ENCODE data around the gene WAC.
"Not testable (repeated sequence)": the region's sequence is repeated elsewhere in the genome, so short reads cannot be mapped to it uniquely, and the experiment has no call there.

The WAC gene

GRCh38 chr10:28532337-28533185 is at the start of gene WAC:
WAC (plus strand) TSS chr10:28533118; CDS start chr10:28533580, 462 bp downstream.
- DNase-seq = peak; percentile 97

- DNase-seq = no peak
Observed at GRCh38 chr10:28489206-28489605, 43.7 kb upstream of the WAC start.

- DNase-seq = not testable (repeated sequence)
Observed at GRCh38 chr10:28490256-28490865, 42.6 kb upstream of the WAC start.

- no peak for DNase-seq
Observed at GRCh38 chr10:28492116-28492920, 40.6 kb upstream of the WAC start.

- DNase-seq = no peak
Observed at GRCh38 chr10:28494420-28494819, 38.5 kb upstream of the WAC start.

- DNase-seq = no peak
Observed at GRCh38 chr10:28495084-28495483, 37.8 kb upstream of the WAC start.

GRCh38 chr10:28496017-28496416 is 36.9 kb upstream of the WAC start:
- no peak for DNase-seq

- no peak for DNase-seq
Observed at GRCh38 chr10:28496481-28496961, 36.4 kb upstream of the WAC start.

- DNase-seq = no peak
Observed at GRCh38 chr10:28497313-28498126, 35.4 kb upstream of the WAC start.

GRCh38 chr10:28500203-28500602 is 32.7 kb upstream of the WAC start:
- DNase-seq = not testable (repeated sequence)

GRCh38 chr10:28503114-28503513 is 29.8 kb upstream of the WAC start:
- no peak for DNase-seq

GRCh38 chr10:28505359-28505959 is 27.5 kb upstream of the WAC start:
- DNase-seq = no peak

- no peak for DNase-seq
Observed at GRCh38 chr10:28508304-28508925, 24.5 kb upstream of the WAC start.

GRCh38 chr10:28509286-28509685 is 23.6 kb upstream of the WAC start:
- DNase-seq = no peak

GRCh38 chr10:28514648-28515047 is 18.3 kb upstream of the WAC start:
- no peak for DNase-seq

GRCh38 chr10:28520346-28520745 is 12.6 kb upstream of the WAC start:
- DNase-seq = no peak

- DNase-seq = not testable (repeated sequence)
Observed at GRCh38 chr10:28520828-28521227, 12.1 kb upstream of the WAC start.

- not testable (repeated sequence) for DNase-seq
Observed at GRCh38 chr10:28521961-28522360, 11.0 kb upstream of the WAC start.

GRCh38 chr10:28523725-28524252 is 9.1 kb upstream of the WAC start:
- no peak for DNase-seq

GRCh38 chr10:28530751-28531150 is 2.2 kb upstream of the WAC start:
- DNase-seq = no peak

- no peak for DNase-seq
Observed at GRCh38 chr10:28533186-28533564, 257 bp downstream of the WAC start.
